Cardiac fibroblast (primary cell): ENCODE measurements around the gene PARS2.

ENCODE experiments used
- DNase-seq, 2 donors: peaks; one replicate each; pipeline versions ENCODE4 v3.0.0 to v3.0.0-alpha.2; 2010; ENCODE audit warnings: low read depth in 2 of 2
- H3K4me3 ChIP-seq, 2 donors: replicated peaks in 1 of 2; 1 replicate in 1 of 2; 2 replicates in 1 of 2; pipeline ENCODE4 v1.5.1; 2011; ENCODE audit warnings: low read depth in 2 of 2, low read length in 2 of 2, mild to moderate bottlenecking in 2 of 2, moderate library complexity in 1 of 2
- TF ChIP-seq, protein P1 (sequence below): IDR thresholded peaks from one replicate; pipeline ENCODE4 v1.5.1; 2011; ENCODE audit warnings: low read depth, mild to moderate bottlenecking, low read length, inconsistent platforms

The PARS2 gene

DNA sequence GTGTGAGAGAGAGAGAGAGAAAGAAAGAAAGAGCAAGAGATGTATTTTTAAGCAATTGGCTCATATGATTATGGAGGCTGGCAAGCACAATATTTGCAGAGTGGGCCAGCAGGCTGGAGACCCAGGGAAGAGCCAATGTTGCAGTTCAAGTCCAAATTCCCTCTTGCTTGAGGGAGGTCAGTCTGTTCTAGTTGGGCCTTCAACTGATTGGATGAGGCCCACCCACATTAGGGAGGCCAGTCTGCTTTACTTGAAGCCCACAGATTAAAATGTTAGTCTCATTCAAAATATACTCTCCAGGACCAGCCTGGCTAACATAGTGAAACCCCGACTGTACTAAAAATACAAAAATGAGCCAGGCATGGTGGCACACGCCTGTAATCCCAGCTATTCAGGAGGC lies 8.6 kb upstream of the PARS2 start:
- no peak for DNase-seq
- no peak overlapping the region for H3K4me3 ChIP-seq
- TF ChIP-seq, protein P1, sequence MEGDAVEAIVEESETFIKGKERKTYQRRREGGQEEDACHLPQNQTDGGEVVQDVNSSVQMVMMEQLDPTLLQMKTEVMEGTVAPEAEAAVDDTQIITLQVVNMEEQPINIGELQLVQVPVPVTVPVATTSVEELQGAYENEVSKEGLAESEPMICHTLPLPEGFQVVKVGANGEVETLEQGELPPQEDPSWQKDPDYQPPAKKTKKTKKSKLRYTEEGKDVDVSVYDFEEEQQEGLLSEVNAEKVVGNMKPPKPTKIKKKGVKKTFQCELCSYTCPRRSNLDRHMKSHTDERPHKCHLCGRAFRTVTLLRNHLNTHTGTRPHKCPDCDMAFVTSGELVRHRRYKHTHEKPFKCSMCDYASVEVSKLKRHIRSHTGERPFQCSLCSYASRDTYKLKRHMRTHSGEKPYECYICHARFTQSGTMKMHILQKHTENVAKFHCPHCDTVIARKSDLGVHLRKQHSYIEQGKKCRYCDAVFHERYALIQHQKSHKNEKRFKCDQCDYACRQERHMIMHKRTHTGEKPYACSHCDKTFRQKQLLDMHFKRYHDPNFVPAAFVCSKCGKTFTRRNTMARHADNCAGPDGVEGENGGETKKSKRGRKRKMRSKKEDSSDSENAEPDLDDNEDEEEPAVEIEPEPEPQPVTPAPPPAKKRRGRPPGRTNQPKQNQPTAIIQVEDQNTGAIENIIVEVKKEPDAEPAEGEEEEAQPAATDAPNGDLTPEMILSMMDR: no peak

DNA sequence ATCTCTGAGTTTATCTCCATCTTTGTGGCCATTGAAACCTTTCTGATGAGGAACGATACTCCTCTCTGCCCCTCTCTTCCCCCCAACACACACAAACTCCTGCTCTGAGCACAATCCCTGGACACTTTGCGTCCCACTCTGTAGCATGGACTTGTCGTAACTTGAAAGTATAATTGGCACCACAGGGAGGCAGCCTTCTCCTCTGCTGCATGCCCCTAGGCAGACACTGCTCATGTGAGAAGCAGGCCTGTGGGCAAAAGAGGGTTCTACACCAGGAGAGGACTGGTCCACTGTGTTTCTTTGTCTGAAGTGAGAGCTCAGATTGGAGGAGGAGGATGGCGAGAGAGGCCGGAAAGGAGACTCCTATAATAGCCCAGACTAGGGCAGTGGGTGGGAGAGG lies 3.8 kb upstream of the PARS2 start:
- TF ChIP-seq, protein P1: no peak
- no peak overlapping the region for H3K4me3 ChIP-seq
- peak; percentile 13 to 18 for DNase-seq

GRCh38 chr1:54767526-54767925 lies 3.2 kb upstream of the PARS2 start:
- H3K4me3 ChIP-seq: no peak overlapping the region
- no peak for DNase-seq
- TF ChIP-seq, protein P1: no peak

- no peak overlapping the region for H3K4me3 ChIP-seq
- no peak for DNase-seq
- TF ChIP-seq, protein P1: no peak
Observed at GRCh38 chr1:54766726-54767125, 2.4 kb upstream of the PARS2 start.

- peak overlapping the region; percentile 34 to 53 for H3K4me3 ChIP-seq
- TF ChIP-seq, protein P1: no peak
Observed at GRCh38 chr1:54764922-54765561, 719 bp upstream of the PARS2 start.

DNA sequence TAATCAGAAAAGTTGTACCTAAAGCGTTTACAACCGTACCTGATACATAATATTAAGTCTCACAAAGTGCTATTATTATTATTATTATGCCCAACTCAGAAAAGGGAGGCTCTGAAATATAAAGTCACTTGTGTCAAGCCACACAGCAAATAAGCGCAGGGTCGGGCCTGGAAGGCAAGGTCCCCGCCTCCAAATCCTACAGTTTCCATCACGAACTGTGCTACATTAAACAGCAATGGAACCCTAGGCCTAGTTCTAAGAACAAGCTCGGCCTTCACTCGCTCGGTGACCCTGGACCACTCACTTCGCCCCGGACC lies 549 bp downstream of the PARS2 start:
- DNase-seq: no peak
- peak overlapping the region; percentile 77 to 95 for H3K4me3 ChIP-seq

More at GRCh38 chr1:54764922-54765561, 719 bp upstream of the PARS2 start:
- DNase-seq: no peak

More for the DNA sequence above, 549 bp downstream of the PARS2 start:
- TF ChIP-seq, protein P1: no peak
